Measurements from ENCODE around the gene TRIP4. TPM values are rescaled to one million over a fixed set of nuclear protein-coding genes. Genes with fewer than 3 reads are reported as not detected.

The TRIP4 gene
- total RNA-seq, 1 donor from 2014 or later = 9.4 TPM

DNA sequence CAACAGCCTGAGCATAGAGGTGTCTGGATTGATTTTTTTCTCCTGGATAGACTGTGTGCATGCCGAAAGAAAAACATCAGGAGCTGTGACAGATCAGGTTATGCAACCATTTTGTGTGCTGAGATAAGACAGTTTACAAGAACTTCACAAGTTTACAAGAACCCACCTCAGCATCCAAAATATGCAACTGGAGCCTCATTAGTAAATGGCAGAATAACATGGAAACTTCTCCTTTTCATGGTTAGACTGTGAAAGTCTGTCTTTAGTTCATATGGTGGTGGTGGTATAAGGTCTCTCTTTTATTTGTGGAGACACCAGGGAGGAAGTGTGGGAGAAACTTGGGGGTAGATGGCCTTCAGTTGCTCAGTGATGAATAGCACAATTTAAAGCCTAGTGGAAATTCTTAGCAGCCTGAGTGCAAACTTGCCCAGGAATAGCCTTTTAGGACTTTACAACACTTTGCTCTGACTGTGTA is 69.0 kb downstream of the TRIP4 start:
- no peak for DNase-seq (ENCODE audit: low read depth)

DNA sequence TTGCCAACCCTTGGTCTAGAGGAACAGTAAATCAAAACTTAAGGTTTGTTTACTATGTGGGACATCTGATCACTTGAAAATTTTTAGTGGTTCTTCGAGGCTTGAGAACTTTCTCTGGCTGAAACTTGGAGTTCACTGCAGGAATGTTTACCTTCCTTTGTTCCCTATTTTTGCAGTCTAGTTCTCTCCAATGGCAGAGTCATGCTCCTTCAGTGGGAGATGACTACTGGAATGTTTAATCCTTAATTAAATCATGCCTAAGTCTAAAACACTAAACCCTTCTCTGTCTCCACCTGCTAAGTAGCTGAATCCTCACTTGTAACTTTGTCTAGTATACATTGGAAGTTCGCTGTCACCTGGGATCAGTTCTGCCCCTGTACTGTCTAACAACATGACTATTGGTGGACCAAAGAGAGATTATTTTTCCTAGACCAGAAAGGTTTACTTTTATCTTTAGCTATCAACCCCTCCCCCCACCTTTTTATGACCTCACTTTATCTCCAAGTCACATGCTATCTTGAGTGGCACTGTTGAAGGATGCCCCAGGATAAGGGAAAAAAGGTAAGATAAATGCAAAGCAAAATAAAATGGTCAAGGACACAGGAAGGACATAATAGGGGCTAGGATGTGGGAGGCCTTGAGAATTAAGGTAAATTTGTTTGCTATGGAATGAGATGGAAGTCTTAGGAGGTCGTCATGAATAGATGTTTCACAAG is 71.6 kb downstream of the TRIP4 start:
- no peak for DNase-seq (ENCODE audit: low read depth)
- no peak overlapping the region for H3K4me3 ChIP-seq (ENCODE audit: low read depth, low read length)
- TF ChIP-seq, protein P1, sequence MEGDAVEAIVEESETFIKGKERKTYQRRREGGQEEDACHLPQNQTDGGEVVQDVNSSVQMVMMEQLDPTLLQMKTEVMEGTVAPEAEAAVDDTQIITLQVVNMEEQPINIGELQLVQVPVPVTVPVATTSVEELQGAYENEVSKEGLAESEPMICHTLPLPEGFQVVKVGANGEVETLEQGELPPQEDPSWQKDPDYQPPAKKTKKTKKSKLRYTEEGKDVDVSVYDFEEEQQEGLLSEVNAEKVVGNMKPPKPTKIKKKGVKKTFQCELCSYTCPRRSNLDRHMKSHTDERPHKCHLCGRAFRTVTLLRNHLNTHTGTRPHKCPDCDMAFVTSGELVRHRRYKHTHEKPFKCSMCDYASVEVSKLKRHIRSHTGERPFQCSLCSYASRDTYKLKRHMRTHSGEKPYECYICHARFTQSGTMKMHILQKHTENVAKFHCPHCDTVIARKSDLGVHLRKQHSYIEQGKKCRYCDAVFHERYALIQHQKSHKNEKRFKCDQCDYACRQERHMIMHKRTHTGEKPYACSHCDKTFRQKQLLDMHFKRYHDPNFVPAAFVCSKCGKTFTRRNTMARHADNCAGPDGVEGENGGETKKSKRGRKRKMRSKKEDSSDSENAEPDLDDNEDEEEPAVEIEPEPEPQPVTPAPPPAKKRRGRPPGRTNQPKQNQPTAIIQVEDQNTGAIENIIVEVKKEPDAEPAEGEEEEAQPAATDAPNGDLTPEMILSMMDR (conservative IDR thresholded peaks at IDR 0.05; ENCODE audit: low read depth, low read length) = no peak

More for the DNA sequence above, 69.0 kb downstream of the TRIP4 start:
- H3K4me3 ChIP-seq (ENCODE audit: low read depth, low read length) = no peak overlapping the region
- TF ChIP-seq, protein P1 (conservative IDR thresholded peaks at IDR 0.05; ENCODE audit: low read depth, low read length) = no peak

DNA sequence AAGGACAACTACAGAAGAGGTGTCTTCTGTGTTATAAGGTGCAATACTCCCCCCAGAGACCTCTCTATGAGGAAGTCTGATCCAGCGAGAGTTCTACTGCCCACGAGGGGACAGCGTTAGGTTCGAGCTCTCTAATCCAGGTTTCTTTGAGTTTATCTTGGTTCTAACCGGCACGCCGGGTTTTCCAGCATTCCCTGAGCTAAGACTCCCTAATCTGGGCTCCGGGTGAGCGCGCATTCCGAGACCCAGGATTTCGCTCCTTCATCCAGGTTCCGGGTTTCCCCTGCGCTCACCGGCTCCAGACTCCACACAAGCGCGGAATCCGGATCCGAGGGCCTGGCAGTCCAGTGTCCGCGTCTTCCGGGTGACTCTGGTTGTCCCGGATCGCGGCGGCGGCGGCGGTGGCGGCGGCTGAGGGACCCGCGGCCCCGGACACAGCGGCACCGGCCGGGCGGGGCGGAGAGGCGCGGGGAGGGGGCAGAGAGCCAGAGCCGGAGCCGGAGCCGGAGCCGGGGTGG is 72.6 kb downstream of the TRIP4 start, which contains the start of gene ZNF609:
ZNF609 (plus strand) TSS at position 373 of the 518 bp plus-strand sequence. CDS start 38,842 bp downstream, outside the sequence.
- DNase-seq (ENCODE audit: low read depth) = peak; percentile 69

DNA sequence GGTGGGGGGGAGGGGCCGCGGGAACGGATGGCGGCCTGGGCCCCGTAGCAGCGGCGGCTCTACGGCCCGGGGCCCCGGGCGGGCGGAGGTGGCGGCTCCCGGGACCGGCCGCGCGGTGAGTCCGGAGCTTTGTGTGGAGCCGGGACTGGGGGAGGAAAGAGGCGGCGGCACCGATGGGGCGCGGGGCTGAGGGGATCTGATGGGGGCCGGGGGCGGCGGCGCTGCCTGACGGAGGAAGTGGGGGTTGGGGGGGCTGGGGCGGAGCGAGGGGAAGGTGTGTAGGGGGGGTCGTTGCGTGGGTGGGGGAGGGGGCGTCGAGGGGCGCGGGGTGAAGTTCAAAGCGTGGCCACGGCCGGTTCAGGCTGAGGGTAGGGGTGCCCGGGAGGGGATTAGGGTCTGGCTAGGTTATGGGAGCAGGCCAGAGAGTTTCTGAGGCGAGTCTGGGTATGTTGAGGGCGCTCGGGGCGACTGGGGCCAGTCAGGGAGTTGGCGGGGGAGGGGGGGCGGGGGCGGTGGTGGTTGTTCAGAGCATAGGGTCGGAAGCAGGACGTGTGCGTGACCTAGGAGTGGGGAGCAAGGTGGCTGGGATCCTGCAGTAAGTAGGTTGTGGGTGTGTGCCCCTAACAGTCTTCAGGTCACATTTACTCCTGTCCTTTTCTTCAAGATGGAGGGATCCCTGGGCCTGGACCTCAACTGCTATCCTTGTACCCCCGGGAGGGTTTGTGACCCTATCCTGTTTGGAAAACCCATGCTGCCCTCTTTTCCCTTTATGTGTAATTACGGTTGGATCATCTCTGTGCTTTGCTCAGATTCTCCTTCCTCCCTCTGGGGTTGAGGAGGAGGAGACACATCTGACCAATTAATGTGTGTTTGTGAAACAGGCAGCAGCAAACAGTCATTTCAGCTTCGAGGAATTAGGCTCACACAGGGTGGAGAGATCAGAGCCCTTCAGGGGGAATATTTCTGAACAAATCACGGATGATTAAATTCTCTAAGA is 73.4 kb downstream of the TRIP4 start:
- no peak for DNase-seq (ENCODE audit: low read depth)
- peak overlapping the region; percentile 63 for H3K4me3 ChIP-seq (ENCODE audit: low read depth, low read length)
- TF ChIP-seq, protein P1 (conservative IDR thresholded peaks at IDR 0.05; ENCODE audit: low read depth, low read length) = no peak

More for the DNA sequence above, 72.6 kb downstream of the TRIP4 start, which contains the start of gene ZNF609:
- peak within 1 kb of the TSS; percentile 63 for H3K4me3 ChIP-seq (ENCODE audit: low read depth, low read length)
- TF ChIP-seq, protein P1 (conservative IDR thresholded peaks at IDR 0.05; ENCODE audit: low read depth, low read length) = no peak

DNA sequence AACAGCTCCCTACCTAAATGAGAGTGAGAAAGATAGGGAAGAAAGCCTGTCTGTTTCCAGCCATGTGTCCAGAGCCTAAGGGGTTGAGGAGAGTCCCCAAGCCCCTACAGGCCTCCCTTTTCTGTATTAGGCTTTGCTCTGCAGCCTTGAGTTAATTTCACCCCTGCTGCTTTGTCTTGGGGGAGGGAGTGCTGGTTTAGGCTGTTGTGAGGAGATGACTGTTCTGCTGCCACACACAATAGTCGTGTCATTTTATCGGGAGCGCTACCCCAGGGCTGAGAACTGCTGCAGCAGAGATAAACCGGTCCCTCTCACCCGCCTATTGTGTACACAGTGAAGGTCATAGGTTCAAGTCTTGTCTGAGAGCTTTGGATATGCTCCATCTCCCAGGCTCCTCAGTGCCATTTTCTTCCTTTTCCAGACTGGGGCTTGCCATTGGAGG is 74.1 kb downstream of the TRIP4 start:
- DNase-seq (ENCODE audit: low read depth) = no peak
- TF ChIP-seq, protein P1 (conservative IDR thresholded peaks at IDR 0.05; ENCODE audit: low read depth, low read length) = no peak
- peak overlapping the region; percentile 63 for H3K4me3 ChIP-seq (ENCODE audit: low read depth, low read length)

DNA sequence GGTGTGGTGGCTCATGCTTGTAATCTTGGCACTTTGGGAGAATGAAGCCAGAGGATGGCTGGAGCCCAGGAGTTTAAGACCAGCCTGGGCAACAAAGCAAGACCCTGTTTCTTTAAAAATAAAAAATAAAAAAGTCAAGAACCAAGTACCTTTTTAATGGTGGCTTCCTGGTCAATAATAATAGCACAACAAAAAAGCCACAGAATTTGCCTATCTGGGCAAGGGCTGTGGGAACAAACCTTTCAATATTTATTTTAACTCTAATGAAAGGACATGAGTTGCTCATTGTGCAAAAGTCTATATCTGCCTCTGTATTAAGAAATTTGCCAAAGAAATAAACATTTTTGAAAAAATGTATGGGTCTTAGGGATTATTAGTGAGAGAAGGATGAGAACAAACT is 74.9 kb downstream of the TRIP4 start:
- DNase-seq (ENCODE audit: low read depth) = no peak
- H3K4me3 ChIP-seq (ENCODE audit: low read depth, low read length) = no peak overlapping the region
- TF ChIP-seq, protein P1 (conservative IDR thresholded peaks at IDR 0.05; ENCODE audit: low read depth, low read length) = no peak

Measured in epithelial cell of proximal tubule (primary cell).